GM18498 (cell line): ENCODE measurements around the gene GABBR1.

ENCODE experiments used
- ATAC-seq: cut with Tn5 transposase; IDR thresholded peaks from one replicate; pipeline ENCODE4 v1.9.1; 2021; ENCODE audit warnings: mild to moderate bottlenecking, moderate library complexity; ENCODE audit not compliant: unreplicated experiment

GABBR1 gene

DNA sequence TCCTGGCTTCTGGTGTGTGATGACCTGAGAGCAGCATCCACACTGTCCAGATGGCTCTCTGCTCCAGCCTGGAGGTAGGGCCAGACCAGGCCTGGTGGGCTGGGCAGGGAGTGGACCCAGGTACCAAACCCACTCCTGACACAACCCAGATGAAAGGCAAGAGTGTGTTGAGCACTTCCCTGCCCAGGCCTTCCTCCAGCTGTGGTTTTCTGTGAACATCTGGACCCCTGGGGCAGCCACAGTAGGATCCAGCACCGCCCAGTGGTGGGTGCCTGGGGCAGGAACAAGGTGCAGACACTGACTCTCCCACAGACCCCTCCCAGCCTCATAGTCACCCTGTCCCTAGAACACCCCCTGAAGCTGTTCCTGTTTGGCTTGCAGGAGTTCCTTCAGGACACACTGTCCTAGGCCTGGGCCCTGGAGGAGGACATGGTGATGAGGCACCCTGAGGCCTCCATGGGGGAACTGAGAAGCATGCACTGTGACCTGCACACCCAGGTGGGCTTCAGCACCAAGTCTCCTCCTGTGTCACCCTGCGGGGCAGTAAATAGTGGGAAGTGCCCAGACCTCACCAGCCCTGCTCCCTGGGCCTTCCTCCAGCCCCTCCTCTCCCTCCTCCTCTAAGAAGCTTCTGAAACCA, 102.2 kb downstream of the GABBR1 start:
- no peak for ATAC-seq

DNA sequence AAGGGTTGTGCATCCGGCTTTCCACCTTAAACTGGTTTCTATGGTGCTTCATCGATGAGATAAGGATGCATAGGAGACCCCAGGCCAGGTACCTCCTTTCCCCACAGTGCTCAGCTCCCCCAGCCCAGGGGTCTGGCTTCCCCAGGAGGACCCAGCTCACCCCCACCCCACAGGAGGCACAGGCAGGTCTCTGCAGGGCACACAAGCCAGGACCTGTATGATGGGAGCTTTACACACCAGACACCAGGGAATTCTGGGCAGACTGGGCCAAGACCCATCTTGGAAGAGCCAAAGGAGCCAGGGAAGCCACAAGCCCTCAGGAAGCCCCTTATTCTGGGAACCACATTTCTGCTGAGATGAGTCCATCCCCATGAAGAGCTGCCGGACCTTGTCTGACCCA, 103.0 kb downstream of the GABBR1 start:
- ATAC-seq, result no peak

DNA sequence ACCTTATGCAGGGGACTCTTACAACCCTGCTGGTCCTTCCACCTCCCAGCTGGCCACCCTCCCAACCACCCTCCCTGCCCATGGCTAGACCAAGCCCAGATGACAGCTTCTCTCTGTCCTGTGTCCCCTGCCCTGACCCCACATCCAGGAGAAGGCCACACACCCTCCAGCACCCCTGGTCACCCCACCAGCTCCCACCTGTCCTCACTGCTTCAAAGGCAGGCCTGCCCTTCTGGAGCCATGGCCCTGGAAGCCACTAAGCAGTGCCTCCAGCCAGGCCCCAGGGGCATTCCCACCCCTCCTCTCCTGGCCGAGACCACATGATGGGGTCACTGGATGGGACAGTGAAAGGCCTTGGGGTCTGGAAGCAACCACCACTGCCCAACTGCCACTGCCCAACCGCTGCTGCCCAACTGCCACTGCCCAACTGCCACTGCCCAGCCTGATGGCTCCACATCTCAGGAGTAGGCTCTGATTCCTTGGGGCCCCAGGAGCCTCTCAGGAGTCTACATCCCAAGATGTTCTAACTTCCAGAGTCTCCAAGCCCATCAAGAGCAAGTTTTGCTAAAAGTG, 103.9 kb downstream of the GABBR1 start:
- ATAC-seq, result no peak

DNA sequence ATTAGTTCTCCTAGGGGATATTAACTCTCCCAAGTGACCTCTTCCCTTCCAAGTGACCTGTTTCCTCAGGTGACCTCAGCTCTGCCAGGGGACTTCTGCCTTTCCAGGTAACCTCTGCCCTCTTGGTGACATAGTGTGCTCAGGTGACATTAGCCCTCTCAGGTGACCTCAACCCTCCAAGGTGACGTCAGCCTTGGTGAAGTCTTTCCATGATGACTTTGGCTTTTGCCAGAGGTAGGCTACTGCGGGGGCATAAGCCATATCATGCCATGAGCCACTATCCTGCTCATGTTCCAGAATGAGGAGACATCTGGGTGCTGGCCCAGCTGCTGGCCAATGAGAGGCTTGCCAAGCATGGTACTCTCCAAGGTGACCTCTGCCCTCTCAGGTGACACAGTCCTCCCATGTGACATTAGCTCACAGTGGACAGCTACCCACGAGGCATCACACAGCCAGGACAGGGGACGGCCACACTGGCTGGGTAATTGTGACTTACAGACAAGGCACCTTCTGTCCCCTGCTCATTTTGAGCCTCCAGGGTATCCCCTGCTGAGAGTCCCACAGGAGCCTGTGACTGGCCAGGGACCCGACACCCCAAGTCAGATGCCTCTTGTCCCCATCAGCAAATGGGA, 104.6 kb downstream of the GABBR1 start:
- ATAC-seq, result no peak

DNA sequence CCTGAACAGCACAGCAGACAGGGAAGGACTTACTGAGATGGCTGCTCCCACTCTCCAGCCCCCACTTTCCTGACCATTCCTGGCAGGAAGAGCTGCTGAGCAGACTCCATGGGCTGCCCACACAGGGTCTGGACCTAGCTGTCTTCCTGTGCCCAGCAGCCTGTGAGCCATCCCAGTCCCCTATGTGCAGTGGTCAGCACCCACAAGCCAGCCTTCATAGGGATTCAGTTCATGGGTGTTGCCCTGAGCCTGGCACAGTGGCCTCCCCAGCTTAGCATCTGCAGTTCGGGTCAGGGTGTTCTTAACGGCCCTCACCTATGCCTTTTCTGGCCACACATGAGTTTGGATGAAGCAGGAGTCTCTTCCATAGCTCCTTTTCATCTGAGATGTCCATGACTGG, 105.4 kb downstream of the GABBR1 start:
- no peak for ATAC-seq

DNA sequence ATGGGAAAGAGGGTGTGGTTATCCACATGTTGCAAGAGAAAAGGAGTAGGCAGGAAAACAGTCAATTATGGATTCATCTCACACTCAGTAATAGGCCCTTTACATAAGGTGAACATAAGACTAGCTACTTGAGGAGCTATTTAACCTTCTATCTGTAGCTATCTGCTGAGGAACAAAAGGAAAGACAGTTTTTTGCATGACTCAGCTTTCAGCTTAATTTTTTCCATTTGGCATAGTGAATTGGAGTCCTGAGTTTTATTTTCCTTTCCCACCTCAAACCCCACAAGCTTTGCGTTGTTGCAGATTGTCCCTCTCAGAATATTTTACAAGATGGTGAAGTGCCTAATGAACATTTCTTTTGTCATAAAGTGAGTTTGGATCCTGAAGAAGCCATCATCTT, 105.9 kb downstream of the GABBR1 start:
- no peak for ATAC-seq

DNA sequence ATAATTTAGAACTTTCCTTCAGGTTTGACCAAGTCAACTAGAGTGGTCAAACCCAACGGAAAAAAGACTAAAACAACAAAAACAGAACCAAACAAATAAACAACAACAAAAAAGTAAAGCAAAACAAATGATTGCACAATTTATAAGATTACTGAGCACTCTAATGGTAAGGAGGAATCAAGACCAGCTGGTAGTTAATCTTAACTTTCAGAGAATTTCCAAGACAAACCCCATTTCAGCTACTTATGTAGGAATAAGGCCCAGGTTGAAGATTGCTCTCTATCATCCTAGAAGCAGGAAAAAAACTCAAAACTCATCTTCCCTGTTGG, 107.7 kb downstream of the GABBR1 start:
- no peak for ATAC-seq

DNA sequence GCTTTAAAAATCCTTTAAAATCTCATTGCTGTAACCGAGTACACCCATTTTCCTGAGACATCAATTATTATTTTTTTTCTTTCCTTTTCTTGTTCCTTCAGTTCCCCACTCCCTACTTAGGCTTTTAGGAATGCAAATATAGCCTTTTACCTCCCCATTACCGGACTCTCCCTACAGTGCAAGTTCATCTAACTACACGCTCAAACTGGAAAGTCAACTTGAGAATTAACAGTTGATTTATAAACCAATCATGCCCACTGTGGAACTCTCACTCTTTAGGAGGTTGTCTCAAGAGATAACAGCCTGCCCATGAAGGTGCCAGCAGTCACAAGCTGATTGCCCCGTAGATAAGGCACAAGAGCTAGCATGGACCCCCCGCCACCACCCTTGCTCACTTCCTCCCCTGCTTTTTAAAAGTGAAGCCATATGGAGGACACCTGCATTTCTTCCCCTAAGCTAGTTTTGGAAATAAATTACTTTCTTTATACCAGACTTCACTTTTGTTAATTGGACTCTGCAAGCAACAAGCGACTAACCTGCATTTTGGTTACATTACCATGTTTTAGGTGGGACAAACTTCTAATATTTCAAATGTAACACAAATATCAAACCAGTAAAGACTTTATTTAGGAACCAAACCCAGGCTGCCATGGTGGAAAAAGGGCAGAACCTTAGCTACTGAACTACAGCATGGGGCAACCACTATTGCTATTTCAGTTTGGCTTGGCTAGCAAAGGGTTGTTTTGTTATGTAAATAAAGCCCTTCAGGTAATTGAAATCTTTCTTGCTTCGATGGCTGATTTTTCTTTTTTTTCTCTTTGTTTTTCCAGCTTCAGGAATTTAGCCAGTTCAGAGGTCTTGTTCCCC, 108.3 kb downstream of the GABBR1 start:
- ATAC-seq, result no peak

DNA sequence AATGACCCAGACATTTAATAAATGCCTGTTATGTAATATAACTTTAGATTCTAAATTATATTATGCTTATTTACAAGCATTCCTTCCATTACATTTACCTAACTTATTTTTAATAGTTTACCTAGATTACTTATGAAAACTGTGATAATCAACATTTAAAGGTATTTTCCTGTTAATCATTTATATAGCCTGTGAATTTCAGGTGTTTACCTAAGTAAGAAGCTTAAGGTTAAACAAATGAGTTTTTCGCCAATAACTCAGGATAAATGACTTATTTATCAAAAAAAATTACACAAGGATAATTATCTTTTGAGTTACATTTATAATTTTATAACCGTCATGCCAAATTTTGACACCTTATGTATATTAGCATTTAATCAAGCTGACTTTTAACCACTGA, 108.9 kb downstream of the GABBR1 start:
- no peak for ATAC-seq

DNA sequence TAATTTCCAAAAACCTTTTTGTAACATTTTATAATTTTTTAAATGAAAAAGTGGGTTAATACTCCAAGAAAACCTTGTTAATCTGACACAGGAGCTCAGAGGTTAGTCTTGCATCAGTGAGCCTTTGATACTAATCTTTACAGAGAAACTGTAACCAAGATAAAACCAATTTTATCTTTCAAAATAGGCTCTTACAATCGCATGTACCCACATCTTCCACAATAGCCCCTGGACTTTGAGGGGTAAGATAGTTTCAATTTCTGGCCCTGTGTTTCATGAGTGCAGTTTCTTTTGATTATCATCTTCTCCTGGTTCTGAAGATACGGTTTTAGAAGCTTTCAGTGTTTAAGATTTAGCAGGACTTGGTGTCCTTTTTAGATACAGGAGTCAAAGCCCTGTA, 110.8 kb downstream of the GABBR1 start:
- no peak for ATAC-seq

DNA sequence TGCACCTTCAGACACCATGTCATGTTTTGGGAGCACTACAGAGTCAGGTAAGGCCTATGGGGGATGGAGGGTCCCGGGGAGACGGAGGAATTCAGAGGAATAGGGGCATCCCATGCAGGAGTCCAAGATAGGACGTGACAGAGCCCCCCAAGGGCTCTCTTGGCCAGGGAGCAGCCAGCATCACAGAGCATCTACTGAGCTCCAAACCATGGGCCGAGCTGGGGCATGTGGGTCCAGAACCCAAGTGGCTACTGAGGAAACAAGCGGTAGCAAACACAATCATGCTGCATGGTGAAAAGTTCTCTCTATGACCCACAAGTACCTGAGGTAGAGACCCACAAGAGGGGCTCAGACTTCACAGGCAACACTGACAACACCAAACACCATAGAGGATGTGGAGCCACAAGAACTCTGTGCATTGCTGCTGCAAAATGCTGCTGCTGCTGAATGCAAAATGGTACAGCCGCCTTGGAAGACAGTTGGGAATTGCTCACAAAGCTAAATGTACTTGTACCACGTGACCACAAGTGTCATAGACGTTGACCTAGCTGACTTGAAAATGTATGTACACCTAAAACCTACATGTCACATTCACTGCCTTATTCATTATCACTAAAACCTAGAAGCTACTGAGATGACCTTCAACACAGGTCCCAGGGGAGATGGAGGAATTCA, 111.8 kb downstream of the GABBR1 start:
- ATAC-seq, result no peak

DNA sequence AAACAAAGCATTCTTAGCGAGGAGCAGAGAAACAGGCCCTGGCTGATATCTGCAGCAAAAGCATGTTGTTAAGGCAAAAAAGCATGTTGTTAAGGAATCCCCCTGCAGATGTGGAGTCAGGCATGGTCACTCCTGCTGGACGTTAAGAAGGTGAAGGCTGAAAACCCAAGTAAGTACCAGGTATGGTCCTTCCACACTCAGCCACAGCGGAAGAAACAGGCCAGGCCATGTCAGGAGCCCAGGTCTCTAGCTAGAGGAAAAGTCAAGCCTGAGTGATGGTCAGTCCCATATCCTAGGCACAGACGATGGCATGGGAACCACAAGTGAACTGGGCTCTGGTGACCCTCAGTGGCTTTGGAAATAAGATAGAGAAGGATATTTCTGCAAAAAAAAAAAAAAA, 112.8 kb downstream of the GABBR1 start:
- no peak for ATAC-seq

DNA sequence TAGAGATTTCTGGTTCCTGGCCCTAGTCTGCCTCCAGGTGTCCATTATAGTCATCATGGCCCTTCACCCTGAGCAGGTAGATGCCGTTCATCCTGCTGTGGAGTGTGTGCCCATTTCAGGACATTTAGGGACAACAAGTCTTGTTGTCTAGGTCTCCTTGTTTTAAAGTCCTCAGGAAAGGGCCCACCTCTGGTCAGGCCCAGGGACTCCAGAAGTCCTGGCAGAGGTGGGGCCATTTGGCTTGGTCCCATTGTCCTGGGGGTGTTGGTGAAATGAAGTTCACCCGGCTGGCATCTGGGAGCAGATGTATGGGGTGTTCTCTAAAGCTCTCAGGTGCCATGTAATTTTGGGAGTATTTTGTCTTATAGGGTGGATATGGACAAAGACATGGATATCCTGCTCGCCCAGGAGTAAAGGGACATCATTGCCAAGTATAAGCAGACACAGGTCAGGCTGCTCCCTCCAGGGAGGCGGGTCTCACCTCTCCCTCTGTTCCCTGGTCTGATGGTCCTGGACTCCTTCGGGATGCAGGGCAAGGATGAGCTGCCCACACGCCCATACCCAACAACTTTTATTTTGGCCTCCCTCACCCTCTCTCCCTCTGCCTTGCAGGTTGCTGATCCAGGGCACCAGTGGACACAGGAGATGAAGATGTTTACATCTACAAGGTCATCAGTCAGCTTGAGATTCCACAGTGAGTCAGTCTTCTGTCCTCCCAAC, 113.5 kb downstream of the GABBR1 start:
- ATAC-seq, result no peak

DNA sequence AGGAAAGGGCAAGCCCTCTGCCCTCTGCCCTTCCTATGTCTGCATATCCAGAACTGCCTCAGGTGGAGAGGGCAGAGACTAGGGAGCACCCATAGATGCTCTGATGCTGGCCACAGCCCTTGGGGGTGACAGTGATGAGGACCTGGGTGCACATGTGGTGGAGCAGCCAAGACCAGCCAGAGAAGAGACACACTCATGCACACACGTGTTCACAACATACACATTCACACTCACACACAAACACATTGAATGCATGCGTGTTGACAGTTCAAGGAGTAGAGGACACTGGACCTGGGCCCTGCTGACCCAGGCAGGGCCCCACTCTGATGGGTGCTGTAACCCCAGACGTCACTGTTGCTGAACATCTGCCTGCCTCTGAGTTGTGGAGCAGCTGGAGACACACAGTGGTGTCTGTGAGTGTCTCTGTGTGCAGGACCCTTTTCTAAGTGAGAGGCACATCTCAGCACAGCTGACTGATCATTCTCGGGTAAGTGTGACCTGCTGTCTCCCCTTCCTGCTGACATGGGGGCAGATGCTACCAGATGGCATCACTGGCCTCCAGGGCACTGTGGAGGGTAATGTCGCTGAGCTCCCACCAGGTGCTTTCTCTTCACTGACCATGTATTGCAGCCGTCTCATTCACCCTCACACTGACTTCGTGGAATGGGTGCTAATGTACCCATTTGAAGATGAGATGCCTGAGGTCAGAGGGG, 115.1 kb downstream of the GABBR1 start:
- no peak for ATAC-seq

DNA sequence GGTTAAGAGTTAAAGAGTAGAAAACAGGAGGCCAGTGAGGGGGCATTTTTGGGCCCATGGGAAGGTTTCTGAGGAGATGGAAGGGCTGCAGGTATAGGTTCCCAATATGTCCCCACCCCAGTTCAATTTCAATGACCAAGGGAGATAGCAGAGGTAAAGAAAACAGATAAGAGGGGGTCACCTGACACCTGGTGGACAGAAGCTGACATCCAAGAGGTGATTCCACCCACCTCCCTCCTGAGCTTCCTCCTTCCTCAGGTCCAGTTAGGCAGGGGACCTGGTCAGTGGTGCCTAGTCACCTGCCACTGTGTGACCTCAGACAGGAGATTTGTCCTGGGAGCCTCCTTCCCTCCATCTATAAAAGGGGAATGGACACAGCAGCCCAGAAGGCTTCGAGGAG, 115.7 kb downstream of the GABBR1 start:
- ATAC-seq, result no peak

DNA sequence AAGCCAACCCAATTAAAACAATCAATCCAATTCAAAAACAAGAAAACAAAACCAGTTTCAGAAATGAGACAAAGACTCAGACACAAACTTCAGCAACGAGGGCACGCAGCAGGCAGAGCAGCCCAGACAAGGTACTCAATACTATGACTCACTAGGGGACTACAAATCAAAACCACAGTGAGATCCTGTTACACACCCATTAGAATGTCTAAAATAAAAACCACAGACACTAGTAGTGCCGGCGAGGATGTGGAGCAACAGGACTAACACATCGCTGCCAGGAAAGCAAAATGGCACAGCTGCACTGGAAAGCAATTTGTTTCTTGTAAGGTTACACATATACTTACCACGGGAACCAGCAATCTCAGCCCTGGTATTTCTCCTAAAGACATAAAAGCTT, 116.9 kb downstream of the GABBR1 start:
- ATAC-seq, result no peak

DNA sequence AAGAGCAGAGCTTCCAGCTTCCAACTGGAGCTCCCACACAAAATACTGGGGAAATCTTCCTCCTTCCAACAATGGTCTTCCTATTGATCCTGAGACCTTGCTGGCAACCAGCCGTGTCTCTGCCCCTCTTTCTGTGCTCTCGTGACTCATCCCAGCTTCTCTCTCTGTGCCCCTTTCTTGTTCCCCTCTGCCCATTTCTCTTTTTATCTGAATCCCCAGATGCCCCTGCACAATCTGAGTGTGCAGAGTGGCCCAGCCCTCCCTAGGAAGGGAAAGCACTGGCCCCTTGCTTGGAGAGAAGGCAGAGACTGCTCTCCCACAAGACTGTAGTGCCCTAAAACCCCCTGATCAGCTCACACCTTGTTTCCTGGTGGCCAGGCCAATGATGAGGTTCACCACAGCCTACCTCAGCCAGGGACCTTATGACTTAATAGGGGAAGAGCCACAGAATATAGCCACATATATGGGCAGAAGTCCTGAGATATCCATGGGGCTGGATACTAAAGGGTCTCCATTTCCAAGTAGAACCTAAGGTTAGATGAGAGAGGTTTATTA, 122.2 kb downstream of the GABBR1 start:
- ATAC-seq, result no peak

DNA sequence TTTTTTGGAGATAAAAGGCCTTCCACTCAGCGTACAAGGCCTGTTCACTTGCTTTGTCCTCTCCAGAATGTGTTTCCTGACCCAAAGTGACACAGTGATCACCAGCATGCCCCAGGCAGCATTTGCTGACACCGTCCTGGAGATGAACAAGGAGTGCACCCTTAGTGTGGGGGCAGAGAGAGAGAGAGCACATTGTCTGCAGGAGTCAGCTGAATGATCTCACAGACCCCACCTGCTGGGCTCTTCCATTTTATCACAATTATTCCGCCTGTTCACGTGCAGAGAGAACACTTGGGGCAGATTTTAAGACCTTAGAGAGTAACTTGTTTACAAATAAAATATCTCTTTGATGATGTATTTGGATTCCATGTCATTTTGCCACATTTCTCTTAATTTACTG, 122.8 kb downstream of the GABBR1 start:
- no peak for ATAC-seq
